DOHH2 (cell line): ENCODE measurements around the gene ILKAP.

ENCODE experiments used
- H3F3A ChIP-seq: fragments of 200-600 bp; sonication (generic), shearing (Covaris generic); 2 replicates; pipeline ENCODE4 v1.6.0; 2016; ENCODE audit warnings: antibody characterized with exemption, mild to moderate bottlenecking; ENCODE audit not compliant: control insufficient read depth, insufficient read depth
- H3K27ac ChIP-seq: fragments of 200-600 bp; sonication (generic); 2 replicates; pipeline ENCODE4 v1.5.1; 2014; ENCODE audit warnings: low read depth, mild to moderate bottlenecking, low read length, moderate library complexity
- H3K27me3 ChIP-seq: fragments of 200-600 bp; sonication (generic); 2 replicates; pipeline ENCODE4 v1.6.1; 2014; ENCODE audit warnings: mild to moderate bottlenecking, low read length, mixed read lengths; ENCODE audit not compliant: control insufficient read depth
- H3K36me3 ChIP-seq: fragments of 200-600 bp; sonication (generic); 2 replicates; pipeline ENCODE4 v1.6.1; 2014; ENCODE audit warnings: mild to moderate bottlenecking, low read length, moderate library complexity, mixed read lengths; ENCODE audit not compliant: control insufficient read depth
- H3K4me1 ChIP-seq: fragments of 200-600 bp; sonication (generic); 2 replicates; pipeline ENCODE4 v1.6.1; 2014; ENCODE audit warnings: mild to moderate bottlenecking, low read length, mixed read lengths; ENCODE audit not compliant: control insufficient read depth
- H3K4me2 ChIP-seq: fragments of 200-600 bp; sonication (generic); 2 replicates; pipeline ENCODE4 v1.6.0; 2014; ENCODE audit warnings: mild to moderate bottlenecking, low read length, moderate library complexity
- H3K4me3 ChIP-seq: fragments of 200-600 bp; sonication (generic); 2 replicates; pipeline ENCODE4 v1.5.1; 2014; ENCODE audit warnings: mild to moderate bottlenecking, low read length, mixed read lengths
- H3K79me2 ChIP-seq: fragments of 200-600 bp; sonication (generic); 2 replicates; pipeline ENCODE4 v1.6.1; 2014; ENCODE audit warnings: mild to moderate bottlenecking, low read length, mixed read lengths; ENCODE audit not compliant: control insufficient read depth
- H3K9me2 ChIP-seq: fragments of 200-600 bp; sonication (generic); replicated peaks from 2 replicates; pipeline ENCODE4 v1.6.1; 2014; ENCODE audit warnings: mild to moderate bottlenecking, low read length, mixed read lengths; ENCODE audit not compliant: control insufficient read depth
- H3K9me3 ChIP-seq: fragments of 200-600 bp; sonication (generic); 2 replicates; pipeline ENCODE4 v1.6.1; 2014; ENCODE audit warnings: antibody characterized with exemption, low read length, mixed read lengths; ENCODE audit not compliant: control insufficient read depth, insufficient read depth
- H4K20me1 ChIP-seq: fragments of 200-600 bp; sonication (generic); 2 replicates; pipeline ENCODE4 v1.6.0; 2014; ENCODE audit warnings: low read depth, mild to moderate bottlenecking, antibody characterized with exemption, low read length, moderate library complexity; ENCODE audit not compliant: control insufficient read depth, insufficient read depth
- EZH2phosphoT487 ChIP-seq: fragments of 200-600 bp; sonication (generic); IDR thresholded peaks from 2 replicates; pipeline ENCODE4 v1.6.1; 2017; ENCODE audit warnings: borderline replicate concordance, mild to moderate bottlenecking, antibody characterized with exemption, low read length, moderate library complexity, mixed read lengths
- TF ChIP-seq, protein P1 (sequence below): fragments of 200-600 bp; sonication (generic); IDR thresholded peaks from one replicate; pipeline ENCODE4 v1.5.1; 2014; ENCODE audit warnings: antibody characterized with exemption, mild to moderate bottlenecking, low read depth, low read length; ENCODE audit not compliant: poor library complexity, severe bottlenecking

The ILKAP gene

DNA sequence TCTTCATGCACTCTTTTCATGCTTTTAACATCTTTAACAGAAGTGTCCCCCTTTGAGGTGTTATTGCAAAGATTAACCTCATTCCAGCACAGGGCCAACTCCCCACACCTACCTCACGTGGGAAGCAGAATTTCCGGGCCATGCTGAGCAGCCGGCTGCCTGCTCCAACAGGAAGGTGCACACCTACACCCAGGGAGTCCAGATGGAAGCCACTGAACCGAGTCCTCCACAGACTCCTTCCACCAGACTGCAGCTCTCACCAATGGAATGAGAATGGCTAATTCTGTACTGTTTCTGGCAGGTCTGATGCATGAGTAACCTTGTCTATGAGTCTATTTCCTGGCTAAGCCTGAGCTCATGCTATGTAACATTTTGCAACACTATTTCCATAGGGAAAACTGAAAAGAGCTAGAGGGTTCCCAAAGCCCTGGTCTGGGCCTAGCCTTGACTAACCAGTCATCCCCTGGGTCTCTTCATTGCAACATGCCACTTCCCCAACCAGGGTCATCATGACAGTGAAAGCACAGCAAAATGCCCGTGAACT, 33.7 kb downstream of the ILKAP start:
- H3K4me2 ChIP-seq, result no peak overlapping the region
- no peak overlapping the region for H3K27ac ChIP-seq
- H3K79me2 ChIP-seq, result no peaks in the 10 kb centered on the region
- no peaks in the 10 kb centered on the region for H3K9me2 ChIP-seq
- no peaks in the 10 kb centered on the region for H3K27me3 ChIP-seq
- H3K4me1 ChIP-seq, result no peaks in the 10 kb centered on the region
- peaks cover 14% of the 10 kb centered on the region; the same call in 1 of the 2 replicates for H3F3A ChIP-seq
- H3K36me3 ChIP-seq, result peaks cover 61% of the 10 kb centered on the region
- H3K4me3 ChIP-seq, result no peak overlapping the region
- no peaks in the 10 kb centered on the region for H4K20me1 ChIP-seq
- TF ChIP-seq EZH2phosphoT487, result no peak
- TF ChIP-seq, protein P1, sequence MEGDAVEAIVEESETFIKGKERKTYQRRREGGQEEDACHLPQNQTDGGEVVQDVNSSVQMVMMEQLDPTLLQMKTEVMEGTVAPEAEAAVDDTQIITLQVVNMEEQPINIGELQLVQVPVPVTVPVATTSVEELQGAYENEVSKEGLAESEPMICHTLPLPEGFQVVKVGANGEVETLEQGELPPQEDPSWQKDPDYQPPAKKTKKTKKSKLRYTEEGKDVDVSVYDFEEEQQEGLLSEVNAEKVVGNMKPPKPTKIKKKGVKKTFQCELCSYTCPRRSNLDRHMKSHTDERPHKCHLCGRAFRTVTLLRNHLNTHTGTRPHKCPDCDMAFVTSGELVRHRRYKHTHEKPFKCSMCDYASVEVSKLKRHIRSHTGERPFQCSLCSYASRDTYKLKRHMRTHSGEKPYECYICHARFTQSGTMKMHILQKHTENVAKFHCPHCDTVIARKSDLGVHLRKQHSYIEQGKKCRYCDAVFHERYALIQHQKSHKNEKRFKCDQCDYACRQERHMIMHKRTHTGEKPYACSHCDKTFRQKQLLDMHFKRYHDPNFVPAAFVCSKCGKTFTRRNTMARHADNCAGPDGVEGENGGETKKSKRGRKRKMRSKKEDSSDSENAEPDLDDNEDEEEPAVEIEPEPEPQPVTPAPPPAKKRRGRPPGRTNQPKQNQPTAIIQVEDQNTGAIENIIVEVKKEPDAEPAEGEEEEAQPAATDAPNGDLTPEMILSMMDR, result no peak
- H3K9me3 ChIP-seq, result no peaks in the 10 kb centered on the region

DNA sequence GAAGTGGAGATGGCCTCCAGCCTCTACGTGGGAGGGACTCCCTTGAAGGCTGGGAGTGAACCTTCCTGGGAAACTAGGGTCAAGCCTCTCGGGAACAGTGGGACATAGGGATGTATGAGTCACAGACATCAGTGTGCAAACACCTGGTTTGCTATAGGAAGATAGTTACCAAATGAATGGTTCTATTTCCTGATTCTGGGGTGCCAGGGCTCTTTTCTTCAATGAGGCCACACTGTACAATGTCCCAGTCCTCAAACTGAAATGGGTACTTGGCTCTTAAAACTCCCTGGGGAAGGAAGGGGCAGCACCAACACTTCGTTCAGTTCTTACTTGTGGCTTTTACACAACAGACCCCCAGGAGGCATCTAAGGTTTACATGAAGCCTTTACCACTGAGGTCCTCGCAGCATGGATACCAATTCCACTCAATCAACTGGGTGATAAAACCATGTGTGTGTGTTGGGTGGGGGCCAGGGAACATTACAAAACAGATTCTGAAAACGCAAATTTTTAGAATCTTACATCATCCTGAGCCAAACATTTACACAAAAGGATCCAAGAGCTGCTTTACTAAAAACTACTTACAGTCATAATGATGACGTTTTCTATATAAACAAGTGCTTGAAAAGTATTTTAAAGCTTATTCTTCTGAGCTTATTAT, 34.3 kb downstream of the ILKAP start:
- no peak overlapping the region for H3K4me2 ChIP-seq
- H3K27me3 ChIP-seq, result no peaks in the 10 kb centered on the region
- H3K9me3 ChIP-seq, result no peaks in the 10 kb centered on the region
- H3K36me3 ChIP-seq, result peaks cover 55% of the 10 kb centered on the region
- peaks cover 14% of the 10 kb centered on the region; the same call in 1 of the 2 replicates for H3F3A ChIP-seq
- no peaks in the 10 kb centered on the region for H3K9me2 ChIP-seq
- no peaks in the 10 kb centered on the region for H3K79me2 ChIP-seq
- no peaks in the 10 kb centered on the region for H3K4me1 ChIP-seq
- TF ChIP-seq, protein P1, result no peak
- no peak overlapping the region for H3K4me3 ChIP-seq
- no peak overlapping the region for H3K27ac ChIP-seq
- H4K20me1 ChIP-seq, result no peaks in the 10 kb centered on the region

DNA sequence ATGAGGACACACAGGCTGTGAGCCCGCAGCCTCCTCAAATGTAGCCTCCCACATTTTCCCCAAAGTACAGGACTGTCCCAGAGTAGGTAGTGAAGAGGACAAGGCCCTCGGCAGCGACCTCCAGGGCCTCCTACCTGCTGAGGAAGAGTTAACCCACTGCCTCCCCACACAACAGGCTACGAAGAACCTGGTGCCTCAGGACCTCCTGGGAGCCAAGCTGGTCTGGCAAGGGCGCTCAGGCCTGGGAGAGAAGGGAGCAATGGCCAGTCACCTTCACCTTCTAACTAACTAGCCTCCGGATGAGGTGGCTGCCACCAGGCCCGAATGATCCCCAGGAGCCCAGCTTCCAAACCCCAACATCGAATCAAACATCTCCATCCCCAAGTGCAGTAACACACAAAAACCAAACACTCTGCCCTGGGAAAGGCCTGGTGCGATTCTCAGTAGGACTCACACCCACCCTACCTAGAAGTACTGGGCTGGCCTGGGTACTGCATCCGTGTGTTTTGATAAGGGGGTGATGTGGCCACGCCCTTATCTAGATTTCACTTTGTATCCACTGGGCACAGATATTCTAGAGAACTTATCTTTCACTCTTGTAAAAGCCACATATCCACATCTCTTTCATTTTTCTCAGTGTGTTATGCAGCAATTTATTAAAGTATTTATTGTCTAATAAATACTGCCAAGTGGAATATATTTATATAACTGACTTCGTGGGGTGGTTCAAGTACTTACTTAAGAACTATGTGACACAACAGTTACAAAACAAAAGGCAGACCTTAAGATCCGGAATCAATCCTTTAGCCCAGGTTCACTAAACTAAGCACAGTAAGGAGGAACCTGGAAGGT, 35.1 kb downstream of the ILKAP start:
- TF ChIP-seq, protein P1, result no peak
- no peak for TF ChIP-seq EZH2phosphoT487

More for the DNA sequence above, 35.1 kb downstream of the ILKAP start:
- Histone ChIP-seq H3K4me1 (no peaks in the 10 kb centered on the region), H3K9me2 (no peaks in the 10 kb centered on the region), H3K27ac (no peak overlapping the region), H3K27me3 (no peaks in the 10 kb centered on the region), H4K20me1 (no peaks in the 10 kb centered on the region), H3K4me3 (no peak overlapping the region), H3K9me3 (no peaks in the 10 kb centered on the region), H3F3A (peaks cover 14% of the 10 kb centered on the region; the same call in 1 of the 2 replicates), H3K79me2 (no peaks in the 10 kb centered on the region), H3K36me3 (peaks cover 47% of the 10 kb centered on the region), H3K4me2 (no peak overlapping the region)
